Endothelial cell of umbilical vein (primary cell): Measurements from ENCODE around the gene TMCO1. TPM values are rescaled to one million over a fixed set of nuclear protein-coding genes. Genes with fewer than 3 reads are reported as not detected.

ENCODE experiments used
- BruUV-seq: library from RNA; stranded (reverse); fragments of 400-500 nt; replicated peaks from 2 replicates; lab custom pipeline; 2021; lab: Mats Ljungman, UMichigan
- CTCF ChIA-PET: fragments of 300-600, 350-600 bp; sonication (Branson Sonifier 250); formaldehyde crosslinking; loops from one replicate; lab custom pipeline; 2021; ENCODE audit warnings: antibody characterized with exemption, inconsistent platforms; lab: Charles Lee
- POLR2A ChIA-PET: fragments of 300-600, 350-600 bp; sonication (Branson Sonifier 250); formaldehyde crosslinking; loops from one replicate; lab custom pipeline; 2021; ENCODE audit warnings: antibody characterized with exemption, inconsistent platforms; lab: Charles Lee
- DNase-seq: peaks from one replicate; pipeline ENCODE4 v3.0.0-alpha.2; 2011; ENCODE audit warnings: low read depth, low spot score
- FAIRE-seq: peaks from 2 replicates; lab custom pipeline; 2011; peaks lifted over from hg19 to GRCh38; lab: Jason Lieb, UNC
- H2AFZ ChIP-seq: 2 replicates; pipeline ENCODE4 v1.6.0; 2012; ENCODE audit warnings: low read depth, low read length, control low read depth, inconsistent platforms
- H3K27ac ChIP-seq: 2 replicates; pipeline ENCODE4 v1.5.1; 2011; ENCODE audit warnings: low read depth, mild to moderate bottlenecking, control low read depth, low read length, moderate library complexity; ENCODE audit not compliant: insufficient read depth
- H3K27me3 ChIP-seq, 2 experiments: 2 replicates each; pipeline versions ENCODE4 v1.6.0 to v1.6.1; 2011; ENCODE audit warnings: low read length in 2 of 2, mixed read lengths in 1 of 2; ENCODE audit not compliant: control insufficient read depth in 2 of 2, insufficient read depth in 2 of 2
- H3K36me3 ChIP-seq, 2 experiments: 2 replicates in 1 of 2; 3 replicates in 1 of 2; pipeline ENCODE4 v1.5.1; 2011; ENCODE audit warnings: low read length in 2 of 2, mild to moderate bottlenecking in 1 of 2, moderate library complexity in 1 of 2; ENCODE audit not compliant: control insufficient read depth in 2 of 2, insufficient read depth in 2 of 2; ENCODE audit errors: extremely low read depth in 1 of 2
- H3K4me1 ChIP-seq: 3 replicates; pipeline ENCODE4 v1.5.1; 2011; ENCODE audit warnings: mild to moderate bottlenecking, low read length; ENCODE audit not compliant: control insufficient read depth, insufficient read depth; ENCODE audit errors: extremely low read depth
- H3K4me2 ChIP-seq: 2 replicates; pipeline ENCODE4 v1.6.1; 2011; ENCODE audit warnings: low read length, control low read depth, mixed read lengths; ENCODE audit not compliant: insufficient read depth
- H3K4me3 ChIP-seq, 3 experiments: fragments of 200-600 bp in 1 of 3; sonication (generic), shearing (Covaris generic) in 1 of 3; replicated peaks in 1 of 3; 2 replicates each; pipeline ENCODE4 v1.5.1; 2011 to 2016; ENCODE audit warnings: control low read depth in 3 of 3, low read length in 3 of 3, mild to moderate bottlenecking in 2 of 3, inconsistent platforms in 1 of 3, low read depth in 1 of 3, moderate library complexity in 1 of 3; ENCODE audit not compliant: insufficient read depth in 1 of 3
- H3K79me2 ChIP-seq: 2 replicates; pipeline ENCODE4 v1.6.0; 2012; ENCODE audit warnings: low read length, inconsistent platforms; ENCODE audit not compliant: control insufficient read depth, insufficient read depth
- H3K9ac ChIP-seq: replicated peaks from 2 replicates; pipeline ENCODE3; 2011; ENCODE audit warnings: low read length, control low read depth; ENCODE audit not compliant: insufficient read depth; ENCODE audit errors: extremely low read depth
- H3K9me1 ChIP-seq: replicated peaks from 3 replicates; pipeline ENCODE4 v1.6.0; 2011; ENCODE audit warnings: mild to moderate bottlenecking, low read length; ENCODE audit not compliant: control insufficient read depth, insufficient read depth; ENCODE audit errors: extremely low read depth
- H3K9me3 ChIP-seq: replicated peaks from 2 replicates; pipeline ENCODE4 v1.5.1; 2012; ENCODE audit warnings: low read length, inconsistent platforms; ENCODE audit not compliant: control insufficient read depth, insufficient read depth
- H4K20me1 ChIP-seq: replicated peaks from 2 replicates; pipeline ENCODE3; 2011; ENCODE audit warnings: mild to moderate bottlenecking, low read length; ENCODE audit not compliant: control insufficient read depth, insufficient read depth; ENCODE audit errors: extremely low read depth
- EZH2 ChIP-seq: IDR thresholded peaks from 2 replicates; pipeline ENCODE4 v1.6.1; 2012; ENCODE audit warnings: borderline replicate concordance, low read depth, mild to moderate bottlenecking, moderate library complexity, low read length, inconsistent platforms; ENCODE audit not compliant: severe bottlenecking
- FOS ChIP-seq: IDR thresholded peaks from 2 replicates; pipeline ENCODE4 v1.6.1; 2011; ENCODE audit warnings: mild to moderate bottlenecking, low read length, moderate library complexity, borderline replicate concordance; ENCODE audit not compliant: insufficient read depth
- GATA2 ChIP-seq: IDR thresholded peaks from 2 replicates; pipeline ENCODE4 v1.7.0; 2011; ENCODE audit warnings: low read depth, mild to moderate bottlenecking, moderate library complexity, mixed read lengths, low read length; ENCODE audit not compliant: insufficient read length, insufficient read depth
- JUN ChIP-seq: IDR thresholded peaks from 2 replicates; pipeline ENCODE4 v1.6.1; 2011; ENCODE audit warnings: borderline replicate concordance, low read depth; ENCODE audit not compliant: insufficient read length, insufficient read depth
- MYC ChIP-seq: IDR thresholded peaks from one replicate; pipeline ENCODE4 v1.6.1; 2011; ENCODE audit warnings: mild to moderate bottlenecking, low read depth, low read length
- POLR2A ChIP-seq: IDR thresholded peaks from 2 replicates; pipeline ENCODE4 v1.6.1; 2012; ENCODE audit warnings: low read depth, mild to moderate bottlenecking, control low read depth, low read length
- POLR2AphosphoS5 ChIP-seq: IDR thresholded peaks from 2 replicates; pipeline ENCODE4 v1.6.1; 2012; ENCODE audit warnings: low read depth, mild to moderate bottlenecking, control low read depth, low read length, moderate library complexity; ENCODE audit not compliant: insufficient read depth
- dilution Hi-C: fragments of 300-500 bp; cut with MboI; formaldehyde crosslinking; loops from one replicate; pipeline ENCODE4 v1.15.0; 2019; ENCODE audit warnings: low sequenced_read_pairs; ENCODE audit not compliant: extremely low pct_ligation_motif_present
- intact Hi-C: fragments of 100-400 bp; cut with micrococcal nuclease; formaldehyde crosslinking; loops from one replicate; pipeline ENCODE4 v1.10.0; 2022
- polyA plus RNA-seq, 4 experiments: library from polyadenylated mRNA; depleted of rRNA in 3 of 4; stranded (reverse) in 3 of 4; unstranded in 1 of 4; fragments of >200 nt; gene quantifications; 2 replicates each; pipeline versions ENCODE4 v1.2.1 to v1.2.3, GENCODE V29; 2011 to 2012; ENCODE audit warnings: missing spikeins in 1 of 4
- total RNA-seq: library from RNA; stranded (reverse); gene quantifications from 2 replicates; pipeline ENCODE4 v1.2.3, GENCODE V29; 2021
- TF ChIP-seq, protein P1 (sequence below), 2 donors: IDR thresholded peaks; 1 replicate in 1 of 2; 2 replicates in 1 of 2; pipeline ENCODE4 v1.5.1; 2011; ENCODE audit warnings: low read length in 2 of 2, mild to moderate bottlenecking in 2 of 2, moderate library complexity in 2 of 2, control low read depth in 1 of 2, inconsistent platforms in 1 of 2, low read depth in 1 of 2; ENCODE audit not compliant: insufficient read depth in 1 of 2; ENCODE audit errors: extremely low read depth in 1 of 2
- TF ChIP-seq, protein P2 (sequence below): IDR thresholded peaks from 2 replicates; pipeline ENCODE4 v1.6.1; 2011; ENCODE audit not compliant: insufficient read depth, insufficient read length

TMCO1 gene
- total and polyA plus RNA-seq, 2 donors (not counting 3 experiments of a cell fraction or from before 2014, with no cell fraction given), result 86.0 to 93.4 TPM

DNA sequence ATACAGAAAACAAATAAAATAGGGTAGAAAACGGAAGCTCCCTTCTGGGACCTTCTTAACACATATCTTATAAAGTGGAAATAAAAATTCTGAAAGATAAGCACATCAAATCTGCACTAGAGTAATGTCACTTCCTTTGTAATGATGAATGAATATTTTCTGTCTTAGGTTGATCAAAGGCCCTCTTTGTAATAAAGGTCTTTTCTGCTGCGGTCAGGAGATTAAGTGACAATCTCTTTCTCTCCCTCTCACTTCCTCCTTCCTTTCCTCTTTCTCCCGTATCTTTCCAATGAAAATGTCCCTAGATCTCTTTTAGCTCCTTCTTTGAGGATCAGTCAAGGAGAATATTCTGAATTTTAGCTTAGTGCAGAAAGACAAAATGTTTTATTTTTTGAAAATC is 33.8 kb downstream of the TMCO1 start:
- H3K4me3 ChIP-seq, result no peak overlapping the region
- BruUV-seq, result no TSS peak
- no peaks in the 10 kb centered on the region for H4K20me1 ChIP-seq
- intact Hi-C loops (no loop called here), dilution Hi-C loops (no loop called here)
- no peaks in the 10 kb centered on the region for H3K36me3 ChIP-seq
- DNase-seq (no peak), FAIRE-seq (no peak)
- no peaks in the 10 kb centered on the region for H3K27me3 ChIP-seq
- no peak overlapping the region for H3K27ac ChIP-seq
- H3K4me1 ChIP-seq, result no peaks in the 10 kb centered on the region
- POLR2A ChIA-PET, result no interaction called here
- H3K9me1 ChIP-seq, result no peaks in the 10 kb centered on the region
- no peaks in the 10 kb centered on the region for H3K79me2 ChIP-seq
- H3K9ac ChIP-seq, result no peak overlapping the region
- H3K4me2 ChIP-seq, result no peak overlapping the region
- no peak overlapping the region for H2AFZ ChIP-seq
- no peaks in the 10 kb centered on the region for H3K9me3 ChIP-seq
- CTCF ChIA-PET, result interaction anchor here (1.0 to 1.8 kb wide), 3 partner anchors 11 to 190 kb away, joined by 3 to 4 read pairs (median 4); no protein-coding TSS in a partner anchor
- TF ChIP-seq JUN, result no peak
- no peak for TF ChIP-seq POLR2A
- TF ChIP-seq, protein P1, sequence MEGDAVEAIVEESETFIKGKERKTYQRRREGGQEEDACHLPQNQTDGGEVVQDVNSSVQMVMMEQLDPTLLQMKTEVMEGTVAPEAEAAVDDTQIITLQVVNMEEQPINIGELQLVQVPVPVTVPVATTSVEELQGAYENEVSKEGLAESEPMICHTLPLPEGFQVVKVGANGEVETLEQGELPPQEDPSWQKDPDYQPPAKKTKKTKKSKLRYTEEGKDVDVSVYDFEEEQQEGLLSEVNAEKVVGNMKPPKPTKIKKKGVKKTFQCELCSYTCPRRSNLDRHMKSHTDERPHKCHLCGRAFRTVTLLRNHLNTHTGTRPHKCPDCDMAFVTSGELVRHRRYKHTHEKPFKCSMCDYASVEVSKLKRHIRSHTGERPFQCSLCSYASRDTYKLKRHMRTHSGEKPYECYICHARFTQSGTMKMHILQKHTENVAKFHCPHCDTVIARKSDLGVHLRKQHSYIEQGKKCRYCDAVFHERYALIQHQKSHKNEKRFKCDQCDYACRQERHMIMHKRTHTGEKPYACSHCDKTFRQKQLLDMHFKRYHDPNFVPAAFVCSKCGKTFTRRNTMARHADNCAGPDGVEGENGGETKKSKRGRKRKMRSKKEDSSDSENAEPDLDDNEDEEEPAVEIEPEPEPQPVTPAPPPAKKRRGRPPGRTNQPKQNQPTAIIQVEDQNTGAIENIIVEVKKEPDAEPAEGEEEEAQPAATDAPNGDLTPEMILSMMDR (IDR thresholded peaks at IDR 0.05; ENCODE audit: extremely low read depth in 1 of 2, insufficient read depth in 1 of 2, low read depth in 1 of 2, low read length in 2 of 2), result no peak
- TF ChIP-seq, protein P2, sequence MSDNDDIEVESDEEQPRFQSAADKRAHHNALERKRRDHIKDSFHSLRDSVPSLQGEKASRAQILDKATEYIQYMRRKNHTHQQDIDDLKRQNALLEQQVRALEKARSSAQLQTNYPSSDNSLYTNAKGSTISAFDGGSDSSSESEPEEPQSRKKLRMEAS, result no peak
- TF ChIP-seq EZH2, result no peak
- TF ChIP-seq GATA2, result no peak
- no peak for TF ChIP-seq POLR2AphosphoS5
- TF ChIP-seq FOS, result no peak
- no peak for TF ChIP-seq MYC
